Natural killer cell treated with Interleukin-12 subunit alpha and Interleukin-12 subunit beta and Interleukin-15 and Interleukin-18, amount 100 ng/mL, for 72 hours (primary cell): ENCODE data around the gene NELFB. TPM values are rescaled to one million over a fixed set of nuclear protein-coding genes. Genes with fewer than 3 reads are reported as not detected.

ENCODE experiments used
- ATAC-seq, 2 donors: fragments of 150-1000 bp; cut with Tn5 transposase in 1 of 2; sonication (Bioruptor Pico), chemical (Tn5 transposase) in 1 of 2; 2 replicates each; pipeline ENCODE4 v1.10.0; 2021
- DNase-seq: peaks from one replicate; pipeline ENCODE4 v3.0.0; 2022; ENCODE audit warnings: low spot score
- H3K27ac Mint-ChIP-seq, 2 donors: 1 replicate in 1 of 2; 2 replicates in 1 of 2; pipeline ENCODE4 v1.8.0; 2022; ENCODE audit warnings: mixed read lengths in 2 of 2, mild to moderate bottlenecking in 1 of 2, moderate library complexity in 1 of 2
- H3K27me3 Mint-ChIP-seq, 2 donors: 1 replicate in 1 of 2; 2 replicates in 1 of 2; pipeline ENCODE4 v1.8.0; 2022; ENCODE audit warnings: mixed read lengths in 2 of 2
- H3K36me3 Mint-ChIP-seq: one replicate; pipeline ENCODE4 v1.8.0; 2022; ENCODE audit warnings: mixed read lengths
- H3K4me1 Mint-ChIP-seq, 2 donors: 1 replicate in 1 of 2; 2 replicates in 1 of 2; pipeline ENCODE4 v1.8.0; 2022; ENCODE audit warnings: low read depth in 2 of 2, mixed read lengths in 2 of 2, mild to moderate bottlenecking in 1 of 2
- H3K4me3 Mint-ChIP-seq: one replicate; pipeline ENCODE4 v1.8.0; 2022; ENCODE audit warnings: mixed read lengths
- H3K9me3 Mint-ChIP-seq: 2 replicates; pipeline ENCODE4 v1.8.0; 2022; ENCODE audit warnings: mixed read lengths
- total RNA-seq, 2 donors: library from RNA; stranded (reverse); gene quantifications; one replicate each; pipeline ENCODE4 v1.2.3, GENCODE V29; 2022

The NELFB gene
- total RNA-seq, 2 donors from 2014 or later, result 58.8 to 90.3 TPM

DNA sequence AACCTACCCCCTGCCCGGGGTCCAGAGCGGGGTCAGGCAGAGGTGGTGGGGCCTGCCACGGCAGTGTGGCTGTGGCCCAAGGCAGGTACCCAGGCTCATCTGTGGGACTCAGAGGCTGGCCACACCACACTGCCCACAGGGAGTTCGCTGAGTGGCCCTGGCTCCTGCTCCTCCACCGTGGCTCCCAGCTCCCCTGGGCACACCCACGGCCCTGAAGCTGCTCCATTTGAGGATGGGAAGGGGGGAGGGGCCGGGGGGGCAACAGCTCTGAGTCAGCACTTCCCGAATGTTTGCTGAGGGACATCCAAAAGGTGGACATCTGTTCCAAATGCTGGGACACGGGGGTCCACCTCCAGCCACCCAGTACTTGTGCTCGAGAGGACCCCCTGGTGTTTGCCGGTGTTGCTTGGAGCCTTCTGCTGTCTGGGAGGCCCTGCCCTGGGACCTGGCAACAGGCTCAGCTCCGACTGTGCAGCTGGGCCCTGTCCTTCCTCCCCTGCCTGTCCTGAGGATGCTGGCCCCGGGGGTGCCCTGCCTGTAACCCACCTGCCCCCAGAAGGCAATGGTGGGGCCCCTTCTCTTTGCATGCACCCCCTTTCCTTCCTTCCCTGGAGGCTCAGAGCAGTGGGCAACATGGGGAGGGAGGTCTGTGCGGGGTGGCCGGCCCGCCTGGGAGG lies 49.4 kb downstream of the NELFB start:
- DNase-seq (peak; percentile 50), ATAC-seq (no peak)
- H3K27me3 Mint-ChIP-seq, result peaks cover 0 to 6% of the 10 kb centered on the region in 2 donors
- no peaks in the 10 kb centered on the region for H3K9me3 Mint-ChIP-seq
- no peak overlapping the region for H3K27ac Mint-ChIP-seq
- H3K4me3 Mint-ChIP-seq, result no peak overlapping the region
- H3K4me1 Mint-ChIP-seq, result peaks cover 0 to 8% of the 10 kb centered on the region in 2 donors
- no peaks in the 10 kb centered on the region for H3K36me3 Mint-ChIP-seq

DNA sequence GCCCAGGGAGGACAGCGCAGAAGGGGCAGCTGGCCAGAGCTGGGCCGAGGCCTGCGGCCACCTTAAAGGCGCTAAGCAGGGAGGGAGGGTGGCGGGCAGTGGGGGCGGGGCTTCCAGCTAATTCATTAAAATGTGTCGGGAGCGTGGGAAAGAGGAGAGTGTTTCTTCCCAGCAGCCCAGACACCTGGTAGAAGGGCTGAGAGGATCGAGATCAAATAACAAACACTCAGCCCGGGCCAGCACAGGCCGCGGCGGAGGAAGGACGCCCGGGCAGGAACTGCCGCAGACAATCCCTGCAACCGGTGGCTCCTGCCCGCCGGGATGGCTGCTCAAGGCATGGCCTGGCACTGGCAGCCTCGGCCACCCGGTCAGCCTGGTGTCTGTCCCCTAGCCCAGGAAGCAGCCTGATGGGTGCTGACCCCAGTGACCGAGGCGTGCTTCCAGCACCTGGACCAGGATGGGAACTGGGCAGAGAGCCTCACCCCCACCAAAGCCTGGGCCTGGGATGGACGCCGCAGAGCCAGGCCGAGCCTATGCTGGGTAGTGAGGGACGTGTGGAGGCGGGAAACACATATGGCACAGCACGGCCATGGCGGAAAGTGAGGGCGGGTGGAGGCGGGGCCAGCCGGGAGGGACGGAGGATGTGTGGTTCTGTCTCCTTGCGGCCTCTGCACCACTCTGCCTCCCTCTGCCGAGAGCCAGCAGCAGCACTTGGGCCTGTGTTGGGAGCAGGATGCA lies 50.1 kb downstream of the NELFB start:
- H3K36me3 Mint-ChIP-seq, result no peaks in the 10 kb centered on the region
- peaks cover 0 to 8% of the 10 kb centered on the region in 2 donors for H3K4me1 Mint-ChIP-seq
- peaks cover 0 to 3% of the 10 kb centered on the region in 2 donors for H3K27me3 Mint-ChIP-seq
- ATAC-seq, result peak; percentile 54 to 64
- H3K9me3 Mint-ChIP-seq, result no peaks in the 10 kb centered on the region
- no peak overlapping the region for H3K27ac Mint-ChIP-seq
- peak; percentile 79 for DNase-seq
- no peak overlapping the region for H3K4me3 Mint-ChIP-seq

DNA sequence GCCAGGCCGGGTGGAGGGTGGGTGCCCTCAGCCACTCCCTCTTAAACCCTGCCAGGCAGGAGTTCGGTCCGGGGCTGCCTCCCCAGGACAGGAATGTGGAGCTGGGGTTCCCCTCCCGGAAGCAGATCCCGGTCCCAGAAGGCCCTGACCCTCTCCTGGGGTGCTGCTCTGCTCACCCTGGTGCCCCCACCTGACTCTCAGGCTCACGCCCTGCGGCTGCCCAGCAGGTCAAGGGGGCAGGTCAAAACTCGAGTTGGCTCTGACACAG lies 50.6 kb downstream of the NELFB start:
- no peaks in the 10 kb centered on the region for H3K9me3 Mint-ChIP-seq
- no peak overlapping the region for H3K27ac Mint-ChIP-seq
- no peak overlapping the region for H3K4me3 Mint-ChIP-seq
- DNase-seq, result no peak
- H3K4me1 Mint-ChIP-seq, result peaks cover 0 to 7% of the 10 kb centered on the region in 2 donors
- no peaks in the 10 kb centered on the region for H3K36me3 Mint-ChIP-seq
- H3K27me3 Mint-ChIP-seq, result peaks cover 0 to 2% of the 10 kb centered on the region in 2 donors
- no peak for ATAC-seq

DNA sequence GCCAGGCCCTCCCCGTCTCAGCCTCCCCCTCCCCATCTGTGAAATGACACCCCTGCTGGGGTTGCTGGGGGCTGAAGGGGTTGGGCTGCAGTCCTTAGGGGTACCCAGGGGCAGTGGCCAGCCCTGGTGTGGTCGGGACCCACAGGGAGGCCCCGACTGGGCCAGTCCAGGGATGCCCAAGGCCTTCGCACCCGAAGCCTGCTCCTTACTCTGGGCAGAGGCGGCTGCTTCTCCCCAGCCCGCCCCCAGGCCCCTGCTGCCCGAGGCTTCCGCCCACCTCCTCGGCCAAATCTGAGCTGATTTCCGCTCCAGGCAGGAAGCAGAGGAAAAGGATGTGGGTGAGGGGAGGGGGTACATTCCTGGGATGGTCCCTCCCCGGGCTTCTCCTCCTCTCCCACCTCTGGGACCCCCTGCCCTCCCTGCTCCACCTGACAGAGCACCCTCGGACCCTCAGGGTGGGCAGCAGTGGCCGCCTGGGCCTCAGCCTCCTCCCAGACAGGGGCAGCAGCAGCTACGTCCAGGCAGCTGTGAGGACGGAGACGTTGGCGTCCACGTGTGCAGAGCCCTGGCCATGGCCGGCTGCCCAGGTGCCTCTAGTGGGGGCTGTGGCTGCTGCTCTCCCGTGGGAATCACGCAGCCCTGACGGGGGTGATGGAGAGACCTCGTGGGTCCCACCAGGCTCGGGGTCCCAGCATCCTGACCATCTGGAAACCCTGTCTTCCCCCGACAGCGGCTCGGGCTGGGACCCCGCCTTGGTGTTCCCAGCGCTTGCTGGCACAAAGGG lies 51.1 kb downstream of the NELFB start:
- no peak for ATAC-seq

DNA sequence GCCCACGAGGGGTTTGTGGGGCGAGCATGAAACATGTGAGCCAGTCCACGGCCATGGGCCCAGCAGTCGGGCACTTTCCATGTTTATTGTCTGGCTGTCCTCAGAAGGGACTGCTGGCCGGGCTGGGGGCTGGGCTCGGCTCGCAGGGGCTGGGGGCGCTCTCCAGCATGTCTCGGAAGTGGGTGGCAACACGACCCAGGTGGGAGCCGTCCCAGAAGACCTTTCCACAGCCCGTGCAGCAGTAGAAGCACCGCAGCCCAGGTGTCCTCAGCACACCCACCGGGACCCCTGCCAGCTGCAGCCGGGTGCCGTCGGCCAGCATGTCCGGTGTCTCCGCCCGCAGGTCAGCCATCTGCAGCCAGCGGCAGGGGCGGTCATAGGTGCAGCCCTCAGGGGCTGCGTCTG lies 51.7 kb downstream of the NELFB start:
- ATAC-seq (no peak), DNase-seq (peak; percentile 58)
- no peaks in the 10 kb centered on the region for H3K36me3 Mint-ChIP-seq
- H3K9me3 Mint-ChIP-seq, result no peaks in the 10 kb centered on the region
- no peak overlapping the region for H3K27ac Mint-ChIP-seq
- H3K4me3 Mint-ChIP-seq, result no peak overlapping the region
- peaks cover 0 to 5% of the 10 kb centered on the region in 2 donors for H3K4me1 Mint-ChIP-seq
- H3K27me3 Mint-ChIP-seq, result no peaks in the 10 kb centered on the region

More for the DNA sequence above, 51.1 kb downstream of the NELFB start:
- Mint-ChIP-seq H3K4me1 (peaks cover 0 to 5% of the 10 kb centered on the region in 2 donors), H3K9me3 (no peaks in the 10 kb centered on the region), H3K4me3 (no peak overlapping the region), H3K27ac (no peak overlapping the region), H3K27me3 (no peaks in the 10 kb centered on the region), H3K36me3 (no peaks in the 10 kb centered on the region)
- peak; percentile 60 for DNase-seq

DNA sequence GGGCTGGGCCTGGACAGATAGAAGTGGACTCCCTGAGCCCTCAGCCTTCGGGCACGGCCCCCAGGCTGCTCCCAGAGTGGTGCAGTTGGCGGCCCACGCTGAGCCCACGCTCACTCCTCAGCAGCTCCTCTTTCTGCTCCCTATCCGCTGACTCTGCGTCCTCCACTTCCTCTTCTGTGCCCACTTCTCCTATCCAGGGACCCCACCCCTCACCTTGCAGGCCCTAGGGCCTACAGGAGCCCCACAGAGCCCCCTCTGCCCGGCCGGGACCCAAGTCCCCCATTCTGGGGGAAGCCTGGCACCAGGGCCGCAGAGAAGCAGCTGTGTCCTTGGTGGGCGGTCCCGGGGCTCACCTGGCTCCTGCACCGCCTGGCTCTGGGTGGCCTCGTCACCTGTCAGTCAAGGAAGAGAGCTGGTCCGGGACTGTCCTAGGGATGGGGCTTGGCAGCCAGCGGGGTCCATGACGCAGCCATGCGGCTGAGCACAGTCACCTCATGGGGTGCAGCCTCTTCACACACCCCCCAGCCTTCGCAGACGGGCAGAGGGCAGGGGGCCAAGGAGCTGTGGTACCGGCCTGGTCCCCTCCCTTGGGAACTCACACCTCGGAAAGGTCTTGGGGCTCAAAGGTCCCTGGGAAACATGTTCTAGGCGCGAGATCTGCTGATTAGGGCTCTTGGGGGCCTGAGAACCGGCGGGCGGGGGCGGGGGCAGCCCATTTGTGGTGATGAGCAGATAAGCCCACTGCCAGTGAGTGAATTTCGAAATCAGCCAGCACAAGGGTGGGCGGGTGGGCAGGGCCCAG lies 52.3 kb downstream of the NELFB start:
- Mint-ChIP-seq H3K36me3 (no peaks in the 10 kb centered on the region), H3K4me3 (no peak overlapping the region), H3K9me3 (no peaks in the 10 kb centered on the region), H3K27ac (no peak overlapping the region), H3K4me1 (peaks cover 0 to 5% of the 10 kb centered on the region in 2 donors), H3K27me3 (no peaks in the 10 kb centered on the region)
- ATAC-seq (no peak), DNase-seq (peak; percentile 58)

DNA sequence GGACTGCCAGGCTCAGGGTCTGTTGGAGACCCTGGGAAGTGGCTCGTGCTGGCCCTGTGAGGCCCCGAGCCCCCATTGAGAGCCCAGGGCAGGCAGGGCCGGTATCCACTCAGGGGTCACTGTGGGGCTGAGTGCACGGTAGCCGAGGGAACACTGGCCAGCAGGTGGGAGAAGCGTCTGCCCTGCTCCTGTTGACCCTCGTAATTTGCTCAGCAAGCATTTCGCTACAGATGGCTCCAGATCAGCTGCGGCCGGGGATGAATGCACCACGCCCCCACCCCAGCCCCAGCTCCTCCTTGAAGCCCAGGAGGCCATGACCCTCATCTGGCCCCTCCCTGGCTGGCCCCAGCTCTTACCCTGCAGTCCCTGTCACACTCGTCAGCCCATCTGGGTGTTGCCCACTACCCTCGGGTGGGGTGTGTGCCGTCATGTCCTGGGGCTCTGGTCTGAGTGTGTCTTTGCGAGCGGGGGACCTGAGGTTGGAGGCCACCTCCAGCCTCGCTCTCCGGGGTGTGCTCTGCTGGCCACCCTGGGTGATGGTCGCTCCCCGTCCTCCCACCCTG lies 53.0 kb downstream of the NELFB start:
- ATAC-seq (no peak), DNase-seq (peak; percentile 54)
- H3K36me3 Mint-ChIP-seq, result no peaks in the 10 kb centered on the region
- H3K4me1 Mint-ChIP-seq, result peaks cover 0 to 5% of the 10 kb centered on the region in 2 donors
- no peaks in the 10 kb centered on the region for H3K27me3 Mint-ChIP-seq
- H3K9me3 Mint-ChIP-seq, result no peaks in the 10 kb centered on the region
- no peak overlapping the region for H3K27ac Mint-ChIP-seq
- no peak overlapping the region for H3K4me3 Mint-ChIP-seq

DNA sequence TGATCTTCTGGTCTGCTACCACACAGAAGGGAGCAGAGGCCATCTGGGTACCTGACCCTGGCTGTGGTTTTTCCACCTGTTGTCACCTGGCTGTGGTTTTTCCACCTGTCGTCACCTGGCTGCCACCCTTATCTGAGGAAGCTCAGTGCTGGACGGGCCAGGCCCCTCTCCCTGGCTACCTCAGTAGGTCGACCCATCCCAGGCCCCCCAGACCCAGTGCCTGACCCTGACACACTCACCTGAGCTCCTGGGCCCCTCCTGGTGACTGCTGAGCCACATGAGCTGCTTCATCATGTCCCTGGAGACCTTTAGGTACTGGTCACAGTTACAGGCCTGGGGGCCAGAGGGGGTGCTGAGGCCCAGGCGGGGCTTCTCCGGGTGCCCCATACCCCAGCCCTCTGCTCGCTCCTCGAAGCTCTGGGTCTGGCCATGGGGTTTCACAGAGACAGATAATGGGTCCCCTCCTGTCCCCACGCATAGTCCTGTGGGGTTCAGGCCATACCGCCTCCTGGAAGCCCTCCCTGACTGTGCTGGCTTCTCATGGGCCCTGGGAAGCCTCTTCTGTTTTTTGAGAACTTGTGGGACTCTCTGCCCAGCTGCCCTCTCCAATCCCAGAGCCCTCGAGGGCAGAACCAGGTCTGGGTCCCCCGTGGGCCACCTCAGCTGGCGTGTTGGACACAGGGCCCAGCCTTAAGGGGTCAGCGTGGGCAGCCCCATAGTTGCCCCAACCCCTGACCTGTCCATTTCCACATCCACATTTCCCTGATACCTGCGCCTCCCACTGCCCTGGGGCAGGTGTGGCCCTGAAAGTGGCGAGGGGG lies 54.5 kb downstream of the NELFB start:
- DNase-seq (peak; percentile 42), ATAC-seq (no peak)
- H3K4me3 Mint-ChIP-seq, result no peak overlapping the region
- no peaks in the 10 kb centered on the region for H3K36me3 Mint-ChIP-seq
- no peaks in the 10 kb centered on the region for H3K27me3 Mint-ChIP-seq
- H3K27ac Mint-ChIP-seq, result no peak overlapping the region
- peaks cover 0 to 3% of the 10 kb centered on the region in 2 donors for H3K4me1 Mint-ChIP-seq
- H3K9me3 Mint-ChIP-seq, result no peaks in the 10 kb centered on the region

DNA sequence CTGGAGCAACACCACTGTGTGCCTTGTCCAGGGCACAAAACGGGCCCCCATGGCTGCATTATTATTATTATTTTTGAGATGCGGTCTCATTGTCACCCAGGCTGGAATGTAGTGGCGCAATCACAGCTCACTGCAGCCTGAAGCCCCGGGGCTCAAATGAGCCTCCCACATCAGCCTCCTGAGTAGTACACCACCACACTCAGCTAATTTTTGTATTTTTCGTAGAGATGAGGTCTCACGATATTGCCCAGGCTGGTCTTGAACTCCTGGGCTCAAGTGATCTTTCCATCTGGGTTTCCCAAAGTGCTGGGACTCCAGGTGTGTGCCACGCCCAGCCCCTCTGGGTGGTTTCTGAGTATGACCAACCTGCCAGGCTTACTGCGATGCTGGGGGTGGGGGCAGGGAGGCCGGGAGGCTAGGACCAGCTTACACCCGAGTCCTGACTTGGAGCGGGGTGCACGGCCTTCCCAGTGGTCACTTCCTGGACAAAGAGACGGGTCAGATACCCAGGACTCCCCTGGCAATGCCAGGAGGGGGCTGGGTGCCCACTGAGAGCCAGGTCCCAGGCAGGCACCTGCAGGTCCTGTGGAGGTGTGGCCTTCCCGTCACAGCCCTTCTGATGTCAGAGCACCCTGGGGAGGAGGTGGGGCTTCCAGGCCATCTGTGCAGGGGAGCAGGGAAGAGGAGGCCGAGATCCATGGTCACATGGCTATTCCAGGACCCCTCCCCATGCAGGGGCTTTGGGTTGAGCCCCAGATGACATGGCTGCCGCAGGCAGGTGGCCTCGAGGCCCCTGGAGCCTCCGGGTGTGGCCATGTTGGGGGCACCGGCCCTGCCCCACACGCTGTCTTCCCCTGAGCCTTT lies 55.3 kb downstream of the NELFB start:
- Mint-ChIP-seq H3K4me1 (peaks cover 0 to 1% of the 10 kb centered on the region in 2 donors), H3K27ac (no peak overlapping the region), H3K9me3 (no peaks in the 10 kb centered on the region)

DNA sequence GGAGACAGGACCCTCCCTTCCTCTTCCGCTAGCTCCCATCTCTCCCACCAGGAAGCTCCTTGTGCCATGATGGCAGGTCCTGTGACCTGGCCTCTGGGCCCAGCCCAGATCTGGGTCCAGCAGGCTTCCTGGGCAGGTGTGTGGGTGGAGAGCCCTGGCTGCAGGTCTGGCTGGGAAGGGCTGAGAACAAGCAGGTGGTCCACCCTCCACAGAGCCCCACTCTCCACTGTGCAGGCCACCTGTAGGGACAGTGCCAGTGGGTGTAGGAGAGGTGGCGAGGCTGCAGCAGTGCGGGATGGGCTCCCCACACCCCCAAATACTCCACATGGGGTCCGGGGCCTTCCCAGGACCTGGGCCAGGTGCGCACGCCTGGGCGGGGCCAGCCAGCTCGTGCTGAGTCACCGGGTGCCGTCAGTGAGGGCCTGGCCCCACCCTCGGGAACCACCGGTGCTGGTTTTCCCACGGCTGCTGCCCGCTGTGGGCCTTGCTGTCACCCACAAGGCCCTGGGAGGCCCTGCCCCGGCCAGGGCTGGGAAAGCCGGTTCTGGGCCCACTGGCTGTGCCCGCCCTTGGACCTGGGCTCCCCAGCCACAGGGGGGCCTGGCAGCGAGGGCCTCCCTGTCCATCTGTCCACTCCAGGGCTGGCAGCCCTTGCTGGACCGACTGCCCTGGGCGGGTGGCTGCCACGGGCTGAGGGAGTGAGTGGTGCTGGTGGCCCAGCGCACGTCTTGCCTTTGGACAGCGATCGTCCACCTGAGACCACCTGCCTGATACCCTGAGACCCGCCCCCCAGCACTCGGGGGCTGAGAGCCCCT lies 56.3 kb downstream of the NELFB start:
- Mint-ChIP-seq H3K4me1 (no peaks in the 10 kb centered on the region), H3K36me3 (no peaks in the 10 kb centered on the region), H3K9me3 (no peaks in the 10 kb centered on the region), H3K4me3 (no peak overlapping the region), H3K27ac (no peak overlapping the region), H3K27me3 (no peaks in the 10 kb centered on the region)
- ATAC-seq, result no peak
- peak; percentile 57 for DNase-seq

More for the DNA sequence above, 55.3 kb downstream of the NELFB start:
- Mint-ChIP-seq H3K36me3 (no peaks in the 10 kb centered on the region), H3K27me3 (no peaks in the 10 kb centered on the region), H3K4me3 (no peak overlapping the region)
- ATAC-seq, result no peak
- DNase-seq, result peak; percentile 49

DNA sequence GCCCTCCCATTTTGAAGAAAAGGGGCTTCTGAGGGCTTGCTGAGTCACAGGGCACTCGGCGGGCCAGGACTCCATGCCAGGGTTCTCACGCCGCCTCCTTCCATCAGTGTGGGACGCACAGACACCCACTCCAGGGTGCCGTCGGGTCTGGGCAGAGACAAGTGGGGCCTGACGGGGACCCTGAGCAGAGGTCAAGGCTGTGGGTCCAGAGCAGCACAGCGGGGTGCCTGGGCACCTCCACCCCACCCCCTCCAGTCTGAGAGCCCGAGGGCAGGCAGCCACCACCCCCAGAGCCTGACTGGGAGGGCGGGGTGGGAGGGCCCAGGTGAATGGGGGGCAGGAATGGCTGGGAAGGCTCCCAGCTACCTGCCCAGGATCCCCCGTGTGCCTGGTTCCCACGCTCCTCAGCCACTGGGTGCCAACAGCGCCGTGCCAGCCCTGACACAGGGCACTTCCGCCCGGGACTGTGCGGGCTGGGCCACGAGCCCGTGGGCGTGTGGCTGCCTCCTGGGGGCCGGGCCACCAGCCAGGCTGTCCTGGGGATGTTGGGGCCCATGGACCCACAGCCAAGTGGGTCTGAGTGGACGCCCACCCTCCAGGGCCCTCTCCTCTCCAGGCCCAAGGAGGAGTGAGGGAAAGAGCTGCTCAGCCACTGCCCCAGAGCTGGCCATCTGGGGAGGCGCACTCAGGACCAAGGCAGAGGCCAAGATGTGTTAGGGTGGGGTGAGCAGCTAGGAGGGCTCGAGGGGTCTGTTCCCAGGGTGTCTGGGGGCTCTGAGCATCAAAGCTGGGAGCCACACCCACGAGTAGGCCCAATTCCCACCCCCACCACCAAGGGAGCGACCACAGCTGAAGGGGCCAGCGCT lies 57.1 kb downstream of the NELFB start:
- Mint-ChIP-seq H3K27me3 (no peaks in the 10 kb centered on the region), H3K4me3 (no peak overlapping the region), H3K36me3 (no peaks in the 10 kb centered on the region), H3K4me1 (no peaks in the 10 kb centered on the region), H3K9me3 (no peaks in the 10 kb centered on the region), H3K27ac (no peak overlapping the region)
- peak; percentile 46 for DNase-seq
- no peak for ATAC-seq
